ENCODE data around the gene CHN1. TPM values are rescaled to one million over a fixed set of nuclear protein-coding genes. Genes with fewer than 3 reads are reported as not detected.
A peak's percentile ranks its signal among the peaks of the same experiment; 100 is the strongest.

Gene CHN1
- total and polyA plus RNA-seq, 2 of the 8 experiments (the other 6 are each of a cell fraction or from before 2014, with no cell fraction given), result 54.0 to 65.7 TPM

- TF ChIP-seq TAF1 (IDR thresholded peaks at IDR 0.05; ENCODE audit: low read depth, low read length) (peak; percentile 83), EGR1 (IDR thresholded peaks at IDR 0.05; ENCODE audit: borderline replicate concordance, low read depth, low read length) (peak; percentile 76; the same call in 1 of the 2 replicates), NRF1 (IDR thresholded peaks at IDR 0.05; ENCODE audit: low read depth, low read length) (no peak), POLR2AphosphoS5 (IDR thresholded peaks at IDR 0.05; ENCODE audit: low read depth, low read length) (peak; percentile 93), KDM5A (IDR thresholded peaks at IDR 0.05; ENCODE audit: low read length) (no peak)
These were observed 216.8 kb downstream of the CHN1 start (continued) for GRCh38 chr2:174788291-174788929.

All from H1 (cell line).